Right ventricle myocardium inferior (tissue), 1 donor: ENCODE results near the gene GRB10. TPM values are rescaled to one million over a fixed set of nuclear protein-coding genes. Genes with fewer than 3 reads are reported as not detected.
"Not testable (repeated sequence)": the region's sequence is repeated elsewhere in the genome, so short reads cannot be mapped to it uniquely, and the experiment has no call there.

ENCODE experiments used
- ATAC-seq: fragments of 200-7000 bp; cut with Tn5 transposase; one replicate; pipeline ENCODE4 v1.9.1; 2020; ENCODE audit warnings: mild to moderate bottlenecking, moderate library complexity
- DNase-seq: peaks from one replicate; pipeline ENCODE4 v3.0.0; 2021; ENCODE audit errors: missing footprints
- intact Hi-C: fragments of 100-400 bp; cut with DNase I; formaldehyde crosslinking; loops from one replicate; pipeline ENCODE4 v1.11.0; 2022
- total RNA-seq: library from RNA; stranded (reverse); fragmentation: NEBNext Ultra II Directional; extraction: Animal tissue kit (Norgen Biotek cat#: 25700); gene quantifications from one replicate; pipeline ENCODE4 v1.2.1, GENCODE V29; 2021
- donor health status: DM: no; HTN: yes; CAD: no; lungs with severe emphysema.

The GRB10 gene
- total RNA-seq, 1 donor from 2014 or later = 34.7 TPM

GRCh38 chr7:50756180-50756579, 26.5 kb downstream of the GRB10 start:
- intact Hi-C loops = no loop called here
- no peak for ATAC-seq

GRCh38 chr7:50754684-50755083, 28.0 kb downstream of the GRB10 start:
- no peak for DNase-seq
- intact Hi-C loops = no loop called here
- no peak for ATAC-seq

More at GRCh38 chr7:50756180-50756579, 26.5 kb downstream of the GRB10 start:
- no peak for DNase-seq

GRCh38 chr7:50754241-50754640, 28.5 kb downstream of the GRB10 start:
- DNase-seq (no peak), ATAC-seq (no peak)
- intact Hi-C loops = no loop called here

GRCh38 chr7:50752422-50752821, 30.3 kb downstream of the GRB10 start:
- intact Hi-C loops = no loop called here
- ATAC-seq (no peak), DNase-seq (no peak)

GRCh38 chr7:50751146-50751545, 31.6 kb downstream of the GRB10 start:
- DNase-seq (no peak), ATAC-seq (no peak)
- intact Hi-C loops = no loop called here

GRCh38 chr7:50749896-50750295, 32.8 kb downstream of the GRB10 start:
- ATAC-seq = no peak

GRCh38 chr7:50748472-50748871, 34.2 kb downstream of the GRB10 start:
- DNase-seq (no peak), ATAC-seq (no peak)
- intact Hi-C loops = no loop called here

More at GRCh38 chr7:50749896-50750295, 32.8 kb downstream of the GRB10 start:
- intact Hi-C loops = no loop called here
- DNase-seq = no peak

GRCh38 chr7:50745835-50746234, 36.9 kb downstream of the GRB10 start:
- intact Hi-C loops = no loop called here
- ATAC-seq = no peak
- DNase-seq = no peak

- no peak for DNase-seq
- no peak for ATAC-seq
- intact Hi-C loops = no loop called here
Measured at GRCh38 chr7:50745336-50745735, 37.4 kb downstream of the GRB10 start.

DNA sequence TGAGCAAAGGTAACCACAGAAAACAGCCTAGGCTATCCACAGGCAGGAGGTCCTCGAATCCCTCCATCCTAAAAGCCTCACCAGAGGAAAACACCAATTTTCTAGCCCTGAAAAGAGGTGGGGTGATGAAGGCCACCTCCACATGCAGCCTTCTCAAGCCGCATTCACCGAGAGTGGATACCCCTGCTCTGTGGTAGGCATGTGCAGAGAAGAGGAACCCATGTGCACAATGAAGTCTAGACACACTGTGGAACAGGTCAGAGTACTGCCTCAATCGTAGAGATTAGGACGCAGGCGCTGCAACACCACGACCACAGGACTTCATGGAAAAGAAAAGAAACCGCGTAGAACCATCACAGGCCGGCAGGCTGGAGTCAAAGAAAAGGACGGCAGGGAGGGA, 38.8 kb downstream of the GRB10 start:
- no peak for ATAC-seq
- no peak for DNase-seq
- intact Hi-C loops = no loop called here

GRCh38 chr7:50743016-50743415, 39.7 kb downstream of the GRB10 start:
- no peak for DNase-seq
- ATAC-seq = no peak
- intact Hi-C loops = no loop called here

DNA sequence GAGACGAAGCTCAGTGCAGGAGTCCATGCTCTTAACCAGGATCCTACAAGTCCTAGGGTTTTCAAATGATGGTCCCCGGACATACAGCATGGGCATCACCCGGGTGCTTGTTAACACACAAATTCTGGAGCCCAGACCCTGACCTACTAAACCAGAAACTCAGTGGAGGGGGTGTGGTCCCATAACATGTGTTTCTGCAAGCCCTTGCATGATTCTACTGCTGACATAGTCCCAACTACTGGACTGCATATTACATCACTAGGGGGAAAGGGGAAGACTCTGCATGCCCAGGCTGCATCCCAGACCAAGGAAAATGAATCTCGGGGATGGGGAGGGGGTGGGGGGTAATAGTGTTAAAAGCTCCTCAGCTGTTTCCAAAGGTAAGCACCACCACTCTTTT, 40.3 kb downstream of the GRB10 start:
- intact Hi-C loops = no loop called here
- DNase-seq (no peak), ATAC-seq (no peak)

DNA sequence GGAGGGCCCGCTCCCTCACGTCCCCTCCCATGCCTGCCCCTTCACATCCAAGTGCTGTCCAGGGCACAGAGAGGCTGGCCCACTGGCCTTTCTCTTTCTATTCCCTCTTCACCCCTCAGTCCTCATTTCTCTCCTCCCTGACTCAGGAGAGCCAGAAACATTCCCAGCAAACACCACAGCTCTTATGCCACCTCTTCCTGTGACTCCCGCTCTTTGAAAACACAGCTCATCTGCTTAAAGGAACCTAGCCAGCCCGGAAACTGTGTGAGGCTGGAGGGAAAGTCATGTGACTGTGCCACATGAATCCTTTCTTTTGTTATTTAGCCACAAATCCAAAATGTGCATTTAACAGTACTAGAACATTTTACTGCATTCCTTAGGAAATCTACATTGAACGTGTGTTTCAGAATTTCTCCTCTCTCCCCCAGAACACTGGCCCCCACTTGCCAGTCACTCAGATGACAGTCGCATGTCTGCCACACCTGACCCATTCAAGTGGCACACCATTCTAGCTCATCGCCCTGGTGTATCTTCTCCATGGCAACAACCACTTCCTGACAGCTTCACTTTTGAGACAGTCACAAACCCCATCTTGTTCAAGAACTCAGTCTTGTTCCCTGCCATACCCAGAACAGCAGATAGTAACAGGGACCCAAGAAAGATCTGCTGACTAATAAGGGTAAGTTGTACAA, 42.8 kb downstream of the GRB10 start:
- DNase-seq (no peak), ATAC-seq (no peak)
- intact Hi-C loops = no loop called here

GRCh38 chr7:50738932-50739331, 43.8 kb downstream of the GRB10 start:
- DNase-seq (no peak), ATAC-seq (no peak)

GRCh38 chr7:50735836-50736235, 46.9 kb downstream of the GRB10 start:
- intact Hi-C loops, DNase-seq, ATAC-seq: not testable (repeated sequence)

More at GRCh38 chr7:50738932-50739331, 43.8 kb downstream of the GRB10 start:
- intact Hi-C loops = no loop called here

DNA sequence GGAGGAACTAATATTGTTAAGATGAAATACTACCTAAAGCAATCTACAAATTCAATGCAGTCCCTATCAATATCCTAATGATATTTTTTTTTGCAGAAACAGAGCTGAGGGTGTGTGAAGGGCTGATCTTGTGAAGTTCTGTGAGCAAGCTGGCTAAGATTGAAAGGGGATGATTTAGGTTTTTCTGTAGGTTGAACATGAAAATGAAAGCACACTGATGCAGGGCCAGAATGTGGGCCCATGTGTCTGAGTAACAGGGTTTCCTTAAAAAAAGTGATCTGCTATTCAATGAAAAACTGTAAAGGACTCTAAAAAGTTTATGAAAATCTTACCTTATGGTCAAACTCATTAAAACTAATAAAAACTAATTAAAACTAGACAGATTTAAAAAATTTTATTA, 47.4 kb downstream of the GRB10 start:
- intact Hi-C loops = no loop called here
- no peak for ATAC-seq
- DNase-seq = no peak

GRCh38 chr7:50734246-50734645, 48.5 kb downstream of the GRB10 start:
- intact Hi-C loops = no loop called here
- no peak for DNase-seq

DNA sequence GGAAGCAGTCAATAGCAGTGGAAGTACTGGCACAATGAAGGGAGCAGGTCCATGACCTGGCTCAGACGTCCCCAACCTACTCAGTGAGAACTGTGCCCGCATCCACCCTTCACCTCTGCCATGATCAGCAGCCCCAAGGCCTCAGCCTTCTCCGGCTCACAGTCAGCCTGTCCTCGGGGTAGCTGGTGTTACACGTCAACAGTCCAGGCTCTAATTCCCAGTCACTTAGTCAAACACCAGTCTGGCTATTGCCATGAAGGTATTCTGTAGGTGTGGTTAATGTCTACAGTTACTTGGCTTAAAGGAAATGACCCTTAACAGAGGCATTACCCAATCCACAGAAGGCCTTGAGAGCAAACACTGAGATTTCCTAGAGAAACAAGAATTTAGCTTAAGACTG, 49.1 kb downstream of the GRB10 start:
- DNase-seq (no peak), ATAC-seq (no peak)
- intact Hi-C loops = no loop called here

More at GRCh38 chr7:50734246-50734645, 48.5 kb downstream of the GRB10 start:
- no peak for ATAC-seq

- ATAC-seq = no peak
- intact Hi-C loops = no loop called here
- no peak for DNase-seq
Measured at GRCh38 chr7:50731703-50732582, 50.8 kb downstream of the GRB10 start.
